ENCODE measurements around the gene FYB2.

DNA sequence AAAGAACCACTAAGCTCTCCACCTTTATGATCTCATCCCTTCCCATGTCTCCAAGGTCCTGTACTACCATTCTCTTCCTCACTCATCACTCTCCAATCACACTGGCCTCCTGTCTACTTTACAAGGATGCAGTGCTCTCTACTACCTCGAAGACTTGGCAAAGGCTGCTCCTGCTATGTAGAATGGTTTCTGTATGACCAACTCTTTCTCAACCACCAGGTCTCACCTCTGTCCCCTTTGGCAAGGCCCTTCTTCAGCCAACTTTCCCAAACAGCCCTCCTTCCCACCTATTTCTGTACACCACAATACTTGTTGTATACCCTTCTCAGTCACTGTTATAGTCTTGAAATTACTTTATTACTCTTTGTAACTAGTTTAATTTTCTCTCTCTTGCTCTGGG lies 41.2 kb downstream of the FYB2 start:
- no peak for TF ChIP-seq EZH2 (IDR thresholded peaks at IDR 0.05; ENCODE audit: low read length, unreplicated experiment)
- TF ChIP-seq, protein P1, sequence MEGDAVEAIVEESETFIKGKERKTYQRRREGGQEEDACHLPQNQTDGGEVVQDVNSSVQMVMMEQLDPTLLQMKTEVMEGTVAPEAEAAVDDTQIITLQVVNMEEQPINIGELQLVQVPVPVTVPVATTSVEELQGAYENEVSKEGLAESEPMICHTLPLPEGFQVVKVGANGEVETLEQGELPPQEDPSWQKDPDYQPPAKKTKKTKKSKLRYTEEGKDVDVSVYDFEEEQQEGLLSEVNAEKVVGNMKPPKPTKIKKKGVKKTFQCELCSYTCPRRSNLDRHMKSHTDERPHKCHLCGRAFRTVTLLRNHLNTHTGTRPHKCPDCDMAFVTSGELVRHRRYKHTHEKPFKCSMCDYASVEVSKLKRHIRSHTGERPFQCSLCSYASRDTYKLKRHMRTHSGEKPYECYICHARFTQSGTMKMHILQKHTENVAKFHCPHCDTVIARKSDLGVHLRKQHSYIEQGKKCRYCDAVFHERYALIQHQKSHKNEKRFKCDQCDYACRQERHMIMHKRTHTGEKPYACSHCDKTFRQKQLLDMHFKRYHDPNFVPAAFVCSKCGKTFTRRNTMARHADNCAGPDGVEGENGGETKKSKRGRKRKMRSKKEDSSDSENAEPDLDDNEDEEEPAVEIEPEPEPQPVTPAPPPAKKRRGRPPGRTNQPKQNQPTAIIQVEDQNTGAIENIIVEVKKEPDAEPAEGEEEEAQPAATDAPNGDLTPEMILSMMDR (conservative IDR thresholded peaks at IDR 0.05; ENCODE audit: low read depth, low read length), result no peak

All from PC-3 (cell line).